OCI-LY3 (cell line): Measurements from ENCODE around the gene GPC4.

Experiments used
- EZH2phosphoT487 ChIP-seq: fragments of 200-600 bp; shearing (Covaris generic); IDR thresholded peaks from 2 replicates; pipeline ENCODE4 v1.6.1; 2018; ENCODE audit warnings: antibody characterized with exemption, mixed run types, low read depth
- TF ChIP-seq, protein P1 (sequence below): fragments of 200-600, 300-600 bp; sonication (generic); IDR thresholded peaks from 2 replicates; pipeline ENCODE4 v1.5.1; 2014; ENCODE audit warnings: antibody characterized with exemption, low read length, low read depth

GRCh38 chrX:133287860-133288259, 127.4 kb downstream of the GPC4 start:
- TF ChIP-seq, protein P1, sequence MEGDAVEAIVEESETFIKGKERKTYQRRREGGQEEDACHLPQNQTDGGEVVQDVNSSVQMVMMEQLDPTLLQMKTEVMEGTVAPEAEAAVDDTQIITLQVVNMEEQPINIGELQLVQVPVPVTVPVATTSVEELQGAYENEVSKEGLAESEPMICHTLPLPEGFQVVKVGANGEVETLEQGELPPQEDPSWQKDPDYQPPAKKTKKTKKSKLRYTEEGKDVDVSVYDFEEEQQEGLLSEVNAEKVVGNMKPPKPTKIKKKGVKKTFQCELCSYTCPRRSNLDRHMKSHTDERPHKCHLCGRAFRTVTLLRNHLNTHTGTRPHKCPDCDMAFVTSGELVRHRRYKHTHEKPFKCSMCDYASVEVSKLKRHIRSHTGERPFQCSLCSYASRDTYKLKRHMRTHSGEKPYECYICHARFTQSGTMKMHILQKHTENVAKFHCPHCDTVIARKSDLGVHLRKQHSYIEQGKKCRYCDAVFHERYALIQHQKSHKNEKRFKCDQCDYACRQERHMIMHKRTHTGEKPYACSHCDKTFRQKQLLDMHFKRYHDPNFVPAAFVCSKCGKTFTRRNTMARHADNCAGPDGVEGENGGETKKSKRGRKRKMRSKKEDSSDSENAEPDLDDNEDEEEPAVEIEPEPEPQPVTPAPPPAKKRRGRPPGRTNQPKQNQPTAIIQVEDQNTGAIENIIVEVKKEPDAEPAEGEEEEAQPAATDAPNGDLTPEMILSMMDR: no peak
- TF ChIP-seq EZH2phosphoT487: no peak
